AG04449 (cell line): Measurements from ENCODE around the gene OR4N2.
"Not testable (repeated sequence)": the region's sequence is repeated elsewhere in the genome, so short reads cannot be mapped to it uniquely, and the experiment has no call there.

Source experiments
- CTCF ChIA-PET: fragments of 350-600 bp; formaldehyde crosslinking; extraction: SDS; loops from one replicate; lab custom pipeline; 2021; ENCODE audit warnings: antibody characterized with exemption; lab: Yijun Ruan, JAX
- POLR2A ChIA-PET: fragments of 400-600, 350-600 bp; formaldehyde crosslinking; extraction: SDS; loops from one replicate; lab custom pipeline; 2020; ENCODE audit warnings: antibody characterized with exemption, inconsistent platforms; lab: Yijun Ruan, JAX
- DNase-seq: peaks from one replicate; pipeline ENCODE4 v3.0.0-alpha.2; 2010; ENCODE audit warnings: low read depth, low spot score
- H3K4me3 ChIP-seq: 2 replicates; pipeline ENCODE4 v1.5.1; 2011; ENCODE audit warnings: low read depth, mild to moderate bottlenecking, control low read depth, low read length
- CTCF ChIP-seq: IDR thresholded peaks from one replicate; pipeline ENCODE4 v1.5.1; 2011; ENCODE audit warnings: mild to moderate bottlenecking, moderate library complexity, low read length, control low read depth, inconsistent platforms; ENCODE audit not compliant: insufficient read depth; ENCODE audit errors: missing control alignments

Gene OR4N2

GRCh38 chr14:19823765-19824164 lies 20.2 kb downstream of the OR4N2 start:
- POLR2A ChIA-PET: no interaction called here
- no peak overlapping the region for H3K4me3 ChIP-seq
- TF ChIP-seq CTCF: no peak
- CTCF ChIA-PET: no interaction called here
- DNase-seq: no peak

GRCh38 chr14:19827626-19828244 lies 24.2 kb downstream of the OR4N2 start:
- POLR2A ChIA-PET, CTCF ChIA-PET, DNase-seq, H3K4me3 ChIP-seq: not testable (repeated sequence)

GRCh38 chr14:19828314-19828713 lies 24.7 kb downstream of the OR4N2 start:
- TF ChIP-seq CTCF: no peak
- ChIA-PET POLR2A (no interaction called here), CTCF (no interaction called here)
- no peak overlapping the region for H3K4me3 ChIP-seq
- no peak for DNase-seq

- H3K4me3 ChIP-seq, DNase-seq, CTCF ChIA-PET, POLR2A ChIA-PET: not testable (repeated sequence)
Measured at GRCh38 chr14:19834203-19834848, 30.8 kb downstream of the OR4N2 start.

- CTCF ChIA-PET: no interaction called here
- POLR2A ChIA-PET: no interaction called here
- TF ChIP-seq CTCF: no peak
- H3K4me3 ChIP-seq: no peak overlapping the region
- no peak for DNase-seq
Measured at GRCh38 chr14:19838433-19838832, 34.9 kb downstream of the OR4N2 start.

- POLR2A ChIA-PET: no interaction called here
- CTCF ChIA-PET: no interaction called here
- TF ChIP-seq CTCF: no peak
- DNase-seq: no peak
- H3K4me3 ChIP-seq: no peak overlapping the region
Measured at GRCh38 chr14:19851365-19851764, 47.8 kb downstream of the OR4N2 start.

GRCh38 chr14:19866061-19866669 lies 62.6 kb downstream of the OR4N2 start:
- H3K4me3 ChIP-seq, CTCF ChIA-PET, DNase-seq, POLR2A ChIA-PET: not testable (repeated sequence)

- POLR2A ChIA-PET: no interaction called here
- DNase-seq: no peak
- CTCF ChIA-PET: no interaction called here
- no peak for TF ChIP-seq CTCF
- no peak overlapping the region for H3K4me3 ChIP-seq
Measured at GRCh38 chr14:19873178-19873577, 69.6 kb downstream of the OR4N2 start.
